GM19397 (cell line): ENCODE results near the gene IRAK2.

Source experiments
- ATAC-seq: cut with Tn5 transposase; IDR thresholded peaks from one replicate; pipeline ENCODE4 v1.9.1; 2021; ENCODE audit warnings: mild to moderate bottlenecking, moderate library complexity; ENCODE audit not compliant: unreplicated experiment

Gene IRAK2

DNA sequence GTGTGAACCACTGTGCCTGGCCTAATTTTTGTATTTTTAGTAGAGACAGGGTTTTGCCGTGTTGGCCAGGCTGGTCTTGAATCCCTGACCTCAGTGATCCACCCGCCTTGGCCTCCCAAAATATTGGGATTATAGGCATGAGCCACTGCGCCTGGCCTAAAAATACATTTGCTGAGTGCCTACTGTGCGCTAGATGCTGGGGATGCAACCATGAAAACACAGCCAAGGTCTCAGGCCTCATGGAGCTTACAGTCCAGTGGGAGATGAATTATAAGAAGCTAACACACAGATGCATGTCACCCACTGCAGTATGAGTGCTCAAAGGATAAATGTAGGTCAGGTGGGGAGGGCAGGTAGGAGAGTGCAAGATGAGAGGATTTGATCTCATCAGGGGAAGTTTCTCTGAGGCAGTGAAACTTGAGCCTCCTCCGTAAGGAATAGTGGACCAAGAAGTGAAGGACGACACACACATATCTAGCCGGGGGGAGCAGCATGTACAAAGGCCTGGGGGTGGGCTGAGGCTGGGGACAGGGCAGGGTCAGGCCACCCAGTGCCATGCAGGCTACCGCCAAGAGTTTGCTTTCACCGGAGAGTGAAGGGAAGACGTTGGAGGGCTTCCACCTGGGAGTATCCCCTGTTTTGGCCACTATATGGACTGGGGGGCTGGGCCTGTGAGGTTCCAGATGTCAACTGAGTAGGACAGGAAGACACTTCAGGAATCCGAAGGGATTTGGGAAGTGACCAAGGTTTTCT, 24.3 kb downstream of the IRAK2 start:
- no peak for ATAC-seq

DNA sequence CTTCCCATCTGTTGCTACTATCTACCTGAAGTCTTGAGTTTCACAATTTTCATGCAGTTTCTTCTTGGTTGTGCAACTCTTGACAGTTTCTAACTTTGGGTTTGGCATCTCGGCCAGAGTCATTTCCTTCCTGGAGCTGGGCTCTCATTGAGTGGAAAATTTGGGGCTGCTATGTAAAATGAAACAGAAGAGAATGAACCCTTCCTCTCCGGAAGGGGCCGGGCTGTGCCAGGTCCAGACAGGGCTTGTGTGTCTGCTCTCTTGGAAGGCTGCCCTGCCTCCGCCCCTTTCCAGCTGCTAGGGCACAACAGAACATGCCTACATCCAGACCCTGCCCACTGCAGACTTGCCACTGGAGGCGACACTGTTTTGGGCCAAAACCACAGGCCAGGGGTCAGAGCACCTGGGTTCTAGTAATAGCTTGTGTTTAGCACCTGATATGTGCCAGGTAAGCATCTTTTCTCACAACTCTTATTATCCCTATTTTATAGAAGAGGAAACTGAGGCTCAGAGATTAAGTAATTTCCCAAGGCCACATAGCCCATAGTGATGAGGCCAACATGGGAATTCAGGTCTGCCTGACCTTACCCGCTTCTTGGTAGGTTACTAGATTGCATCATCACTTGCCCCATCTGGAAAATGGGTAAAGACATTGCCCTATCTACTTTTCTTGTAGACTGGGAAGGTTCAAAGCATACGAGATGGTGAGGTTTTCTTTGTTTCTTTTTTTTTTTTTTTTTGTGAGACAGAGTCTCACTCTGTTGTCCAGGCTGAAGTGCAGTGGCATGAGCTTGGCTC, 25.0 kb downstream of the IRAK2 start:
- ATAC-seq, result no peak

DNA sequence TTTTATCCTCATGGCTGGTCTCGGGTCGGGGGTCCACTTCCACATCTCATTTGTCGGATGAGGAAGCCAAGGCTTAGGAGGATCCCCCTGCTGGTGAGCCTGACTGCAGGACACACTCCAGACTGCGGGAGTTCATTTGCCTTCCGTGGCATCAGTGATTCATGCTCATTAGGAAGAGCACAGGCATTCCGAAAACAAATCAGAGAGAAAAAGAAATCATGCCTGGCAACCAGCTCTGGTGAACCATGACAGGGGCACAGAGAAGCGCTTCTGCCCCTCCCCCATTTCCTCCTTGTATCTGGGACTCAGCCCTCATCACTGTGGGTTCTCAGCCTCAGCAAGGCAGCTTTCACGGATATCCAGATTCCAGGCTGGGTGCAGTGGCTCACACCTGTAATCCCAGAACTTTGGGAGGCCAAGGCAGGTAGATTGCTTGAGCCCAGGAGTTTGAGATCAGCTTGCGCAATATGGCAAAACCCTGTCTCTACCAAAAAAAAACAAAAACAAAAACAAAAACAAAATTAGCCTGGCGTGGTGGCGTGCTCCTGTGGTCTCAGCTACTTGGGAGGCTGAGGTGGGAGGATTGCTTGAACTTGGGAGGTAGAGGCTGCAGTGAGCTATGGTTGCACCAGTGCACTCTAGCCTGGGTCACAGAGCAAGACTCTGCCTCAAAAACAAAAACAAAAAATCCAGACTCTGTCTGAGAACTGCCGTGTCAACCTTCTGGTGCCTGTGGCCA, 28.4 kb downstream of the IRAK2 start:
- peak; percentile 28 for ATAC-seq

DNA sequence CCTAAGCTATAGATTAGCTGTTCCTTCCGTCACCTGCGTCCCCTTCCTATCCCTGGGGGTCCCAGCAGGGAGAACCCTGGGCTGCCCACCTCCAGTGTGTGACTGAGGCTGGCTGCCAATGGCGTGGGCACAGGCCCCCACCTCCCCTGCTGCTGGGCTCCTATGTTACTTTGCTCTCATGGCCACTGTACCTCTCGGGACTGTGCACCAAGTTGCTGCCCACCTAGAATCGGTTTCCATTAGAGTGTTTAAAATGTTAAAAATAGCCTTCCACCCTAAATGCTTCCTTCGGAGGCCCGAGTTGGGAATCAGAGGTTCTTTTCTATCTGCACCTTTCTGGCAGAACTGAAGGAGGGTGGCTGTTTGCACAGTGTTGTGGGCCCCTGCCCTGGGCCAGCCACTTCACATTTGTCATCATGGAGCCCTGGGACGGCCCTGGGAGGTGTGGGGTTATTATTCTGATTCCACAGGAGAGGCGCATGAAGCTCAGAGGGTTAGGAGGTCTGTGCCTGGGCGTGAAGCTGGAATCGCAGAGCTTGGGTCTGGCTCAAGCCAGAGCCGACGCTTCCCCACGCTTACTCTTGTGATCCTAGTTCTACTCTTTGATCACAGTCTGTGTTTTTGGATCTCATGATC, 29.1 kb downstream of the IRAK2 start:
- no peak for ATAC-seq

DNA sequence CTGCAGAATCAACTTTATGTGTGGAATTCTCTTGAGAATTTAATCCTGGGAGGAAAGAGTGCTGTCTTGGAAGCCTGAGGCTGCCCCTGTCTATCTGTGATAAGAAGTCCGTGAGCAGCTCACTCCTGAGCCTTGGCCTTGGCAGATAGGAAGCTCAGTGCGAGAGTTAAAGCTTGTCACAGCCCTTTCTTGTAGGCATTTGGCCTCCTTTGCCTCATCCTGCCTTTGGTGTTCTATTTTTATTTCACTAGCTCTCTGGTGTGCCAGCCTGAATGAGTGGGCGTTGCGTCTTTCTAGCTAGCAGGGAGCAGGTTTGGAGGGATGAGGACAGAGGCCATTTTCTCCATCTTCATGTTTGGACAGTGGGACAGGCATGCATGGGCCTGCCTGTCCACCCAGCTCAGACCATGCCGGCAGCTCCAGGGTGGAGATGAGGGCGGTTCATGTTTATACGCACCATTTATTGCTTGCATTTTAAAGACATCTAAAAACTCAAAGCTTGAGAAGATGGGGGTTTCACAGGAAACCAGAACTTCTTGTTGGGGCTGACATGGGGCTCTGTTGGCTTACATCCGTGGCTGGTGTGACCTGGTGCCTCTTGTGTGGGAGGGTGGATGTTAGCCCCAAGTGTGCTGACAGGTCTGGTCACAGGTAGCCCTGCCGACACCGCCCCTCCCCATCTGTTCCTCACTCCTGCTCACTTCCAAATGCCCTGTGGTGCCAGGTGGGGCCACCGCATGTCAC, 29.8 kb downstream of the IRAK2 start:
- no peak for ATAC-seq

DNA sequence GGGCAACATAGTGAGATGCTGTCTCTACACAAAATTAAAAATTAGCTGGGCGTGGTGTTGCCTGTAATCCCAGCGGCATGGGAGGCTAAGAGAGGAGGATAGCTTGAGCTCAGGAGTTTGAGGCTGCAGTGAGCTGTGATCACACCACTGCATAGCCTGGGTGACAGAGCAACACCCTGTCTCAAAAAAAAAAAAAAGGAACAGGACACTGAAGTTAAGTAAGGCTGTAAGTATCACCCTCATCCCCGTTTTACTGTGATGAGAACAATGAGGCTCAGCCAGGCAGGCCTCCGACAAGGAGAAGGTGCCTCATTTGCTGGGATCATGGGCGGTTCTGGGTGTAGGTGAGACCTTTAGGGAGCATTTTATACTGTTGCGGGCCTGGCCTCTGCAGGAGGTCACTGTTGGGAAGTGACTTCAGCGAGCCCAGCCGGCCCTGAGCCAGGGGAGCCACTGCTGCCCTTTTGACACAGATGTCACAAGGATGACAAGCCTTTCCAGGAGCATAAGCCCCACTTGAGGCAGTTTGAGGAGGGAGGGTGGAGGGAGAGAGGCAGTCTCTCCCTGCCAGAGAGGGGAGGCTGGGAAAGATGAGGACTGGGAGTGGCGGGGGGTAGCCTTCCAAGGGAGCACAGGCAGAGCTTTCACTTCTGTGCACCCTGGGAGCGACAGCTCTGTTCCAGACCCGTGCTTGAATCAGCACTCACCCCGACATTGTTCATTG, 30.8 kb downstream of the IRAK2 start:
- ATAC-seq, result no peak

DNA sequence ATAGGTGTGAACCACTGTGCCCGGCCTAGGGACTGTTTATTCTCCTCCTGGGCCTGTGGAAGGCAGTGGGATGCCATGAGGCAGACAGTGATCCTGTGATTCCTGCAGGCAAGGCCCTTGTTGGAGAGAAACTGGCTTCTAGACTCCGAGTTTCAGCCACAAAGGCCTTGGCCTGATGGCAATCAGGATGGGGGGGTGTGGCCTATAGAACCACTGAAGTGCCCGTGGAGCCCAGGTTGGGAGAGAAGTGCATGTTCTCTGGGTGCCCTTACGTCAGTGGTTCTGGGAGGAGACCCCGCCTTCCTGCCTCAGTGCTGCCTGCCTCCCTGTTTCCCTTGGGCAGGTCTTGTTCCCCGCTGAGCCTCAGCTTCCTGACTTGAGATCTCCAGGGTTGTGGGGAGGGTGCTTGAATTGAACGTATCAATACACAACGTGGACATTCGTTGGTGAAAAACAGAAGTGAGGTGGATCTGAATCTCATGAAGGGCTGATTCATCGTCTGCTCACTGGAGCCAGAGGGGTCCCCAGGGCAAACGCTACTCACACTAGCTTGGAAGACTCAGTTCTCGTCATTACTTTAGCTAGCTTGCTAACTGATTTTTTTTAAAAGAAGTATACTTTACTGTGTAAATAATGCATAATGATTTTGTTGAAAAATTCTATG, 31.8 kb downstream of the IRAK2 start:
- ATAC-seq, result no peak

DNA sequence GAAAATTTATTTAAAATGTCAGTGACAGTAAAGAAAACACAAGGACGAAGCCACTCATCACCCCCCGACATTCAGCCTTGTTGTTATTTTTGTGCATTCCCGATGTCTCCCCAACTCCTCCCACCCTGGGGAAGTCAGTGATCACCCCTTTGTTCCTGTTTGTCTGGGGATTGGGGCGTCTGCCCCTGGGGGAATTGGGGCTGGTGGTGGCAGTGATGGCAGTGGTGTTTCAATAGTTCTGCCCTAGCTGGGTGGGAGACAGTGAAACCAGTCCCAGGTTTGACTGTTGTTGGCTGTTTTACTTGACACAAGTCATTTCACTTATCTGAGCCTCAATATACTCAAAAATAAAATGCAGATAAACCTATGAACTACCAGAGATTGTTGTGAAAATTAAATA, 33.5 kb downstream of the IRAK2 start:
- ATAC-seq, result no peak

DNA sequence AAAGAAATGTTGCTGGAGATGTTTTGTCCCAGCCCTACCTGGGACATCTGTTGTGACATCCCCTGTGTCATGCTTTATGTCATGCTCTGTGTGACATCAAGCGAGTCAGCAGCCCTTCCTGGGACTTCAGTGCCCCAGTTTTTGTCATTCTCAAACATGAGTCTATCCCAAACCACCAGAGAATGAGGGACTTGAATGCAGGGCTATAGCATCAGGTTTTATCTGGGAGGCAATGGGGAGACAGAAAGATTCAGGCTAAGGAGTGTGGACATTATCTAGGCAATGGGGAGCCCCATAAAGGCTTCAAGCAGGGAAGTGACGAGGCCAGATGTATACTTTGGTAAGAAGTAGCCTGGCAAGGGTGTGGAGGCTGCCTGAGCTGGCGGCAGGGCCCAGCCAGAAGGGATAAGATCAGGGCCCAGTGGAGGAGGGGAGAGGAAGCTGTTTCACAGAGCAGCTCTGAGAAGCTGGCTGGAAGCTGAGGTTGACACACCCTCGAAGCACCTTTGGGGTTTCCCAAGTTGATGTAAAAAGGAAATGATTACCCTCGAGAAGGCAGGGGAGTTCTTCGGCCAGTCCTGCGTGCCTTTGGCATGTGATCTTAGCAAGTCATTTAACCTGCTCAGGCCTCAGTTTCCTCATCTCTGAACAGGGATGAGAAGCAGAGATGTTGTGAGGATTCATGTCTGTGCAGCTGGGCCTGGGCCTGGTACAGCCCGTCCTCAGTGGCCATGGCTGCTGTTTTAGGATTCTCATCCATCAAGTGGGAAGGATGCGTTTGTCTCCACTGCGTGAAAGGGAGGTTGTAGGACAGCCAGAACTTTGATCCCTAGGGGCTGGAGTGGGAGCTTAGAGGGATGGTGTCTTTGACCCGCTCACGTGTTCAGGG, 34.3 kb downstream of the IRAK2 start:
- ATAC-seq, result peak; percentile 74

DNA sequence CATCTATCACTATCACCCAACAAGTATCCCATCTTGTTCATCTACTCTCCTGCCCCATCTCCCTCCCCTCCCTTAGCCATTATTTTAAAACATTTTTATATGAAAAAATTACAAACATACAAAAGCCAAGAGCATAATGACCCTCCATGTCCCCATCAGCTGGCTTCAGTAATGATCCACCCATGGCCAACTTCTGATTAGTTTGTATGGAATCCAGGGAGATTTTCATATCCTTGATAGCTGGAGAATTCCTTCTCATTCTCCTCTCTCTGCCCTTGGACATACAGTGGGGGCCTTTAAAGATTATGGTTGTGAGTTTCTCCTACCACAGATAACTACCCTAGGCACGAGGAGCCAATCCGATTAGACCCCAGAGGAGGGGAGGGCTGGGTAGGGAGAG, 40.2 kb downstream of the IRAK2 start:
- ATAC-seq, result no peak

DNA sequence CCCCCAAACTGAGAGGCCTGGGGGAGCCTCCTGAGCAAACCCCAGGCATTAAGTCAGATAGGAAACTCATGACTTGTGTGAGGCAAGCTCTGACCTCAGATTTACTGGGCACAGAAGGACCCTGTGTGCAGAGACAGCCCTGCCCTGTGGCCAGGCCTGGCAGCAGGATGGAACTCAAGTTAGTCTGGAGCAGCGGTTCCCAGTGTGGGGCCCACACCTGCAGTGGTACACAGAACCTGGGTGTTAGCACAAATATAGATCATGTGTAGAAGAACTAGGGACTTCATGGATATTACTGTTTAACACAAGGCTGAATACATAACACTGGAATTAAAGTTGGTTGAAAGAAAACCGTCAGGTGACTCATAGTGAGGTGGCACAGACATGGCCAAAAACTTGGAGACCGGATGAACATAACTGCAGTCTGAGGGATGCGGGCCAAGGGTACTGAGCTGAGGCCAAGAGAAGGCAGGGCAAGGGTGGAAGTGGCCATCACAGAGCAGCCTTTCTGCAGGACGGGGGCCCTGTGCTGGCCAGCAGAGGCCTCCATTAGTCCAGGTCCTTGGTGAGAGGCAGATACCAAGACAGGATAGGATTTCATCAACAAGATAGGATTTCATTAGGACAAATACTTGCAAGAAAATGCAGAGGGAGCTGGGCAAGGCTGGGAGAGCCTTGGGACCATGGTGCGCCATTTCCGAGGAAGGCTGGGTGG, 40.9 kb downstream of the IRAK2 start:
- no peak for ATAC-seq

DNA sequence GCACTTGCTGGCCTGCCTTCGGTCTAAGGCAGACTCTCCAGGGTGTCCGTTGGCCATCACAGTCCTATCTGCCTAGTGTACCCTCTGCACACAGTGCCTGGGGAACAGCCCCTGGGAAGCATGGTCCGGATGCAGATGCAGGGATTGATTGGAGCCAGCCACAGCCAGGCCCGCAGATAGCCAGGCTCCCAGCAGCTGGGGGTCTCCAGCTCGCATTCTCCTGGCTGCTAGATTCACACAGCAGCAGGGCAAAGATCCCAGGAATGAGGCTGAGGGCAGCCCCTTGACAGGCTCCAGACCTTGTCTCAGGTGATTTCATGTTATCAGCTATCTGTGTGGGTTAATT, 41.4 kb downstream of the IRAK2 start:
- ATAC-seq, result no peak

DNA sequence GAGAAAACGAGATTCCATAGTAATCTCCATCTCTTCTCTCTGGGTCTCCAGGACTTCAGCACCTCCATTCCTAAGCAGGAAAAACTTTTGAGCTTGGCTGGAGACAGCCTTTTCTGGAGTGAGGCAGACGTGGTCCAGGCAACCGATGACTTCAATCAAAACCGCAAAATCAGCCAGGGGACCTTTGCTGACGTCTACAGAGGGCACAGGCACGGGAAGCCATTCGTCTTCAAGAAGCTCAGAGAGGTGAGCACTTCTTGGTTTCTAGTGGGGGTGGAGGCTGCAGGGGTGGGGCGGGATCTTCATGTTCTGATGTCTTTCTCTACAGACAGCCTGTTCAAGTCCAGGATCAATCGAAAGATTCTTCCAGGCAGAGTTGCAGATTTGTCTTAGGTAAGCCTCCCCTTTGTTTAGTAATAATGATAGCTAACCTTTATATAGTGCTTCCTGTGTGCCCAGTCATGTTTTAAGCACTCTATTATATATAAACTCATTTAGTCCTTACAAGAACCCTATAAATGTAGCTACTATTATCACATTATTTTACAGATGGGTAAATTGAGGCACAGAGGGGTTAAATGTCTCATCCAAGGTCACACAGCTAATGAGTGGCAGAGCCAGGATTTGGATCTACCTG, 48.6 kb downstream of the IRAK2 start:
- ATAC-seq, result no peak

DNA sequence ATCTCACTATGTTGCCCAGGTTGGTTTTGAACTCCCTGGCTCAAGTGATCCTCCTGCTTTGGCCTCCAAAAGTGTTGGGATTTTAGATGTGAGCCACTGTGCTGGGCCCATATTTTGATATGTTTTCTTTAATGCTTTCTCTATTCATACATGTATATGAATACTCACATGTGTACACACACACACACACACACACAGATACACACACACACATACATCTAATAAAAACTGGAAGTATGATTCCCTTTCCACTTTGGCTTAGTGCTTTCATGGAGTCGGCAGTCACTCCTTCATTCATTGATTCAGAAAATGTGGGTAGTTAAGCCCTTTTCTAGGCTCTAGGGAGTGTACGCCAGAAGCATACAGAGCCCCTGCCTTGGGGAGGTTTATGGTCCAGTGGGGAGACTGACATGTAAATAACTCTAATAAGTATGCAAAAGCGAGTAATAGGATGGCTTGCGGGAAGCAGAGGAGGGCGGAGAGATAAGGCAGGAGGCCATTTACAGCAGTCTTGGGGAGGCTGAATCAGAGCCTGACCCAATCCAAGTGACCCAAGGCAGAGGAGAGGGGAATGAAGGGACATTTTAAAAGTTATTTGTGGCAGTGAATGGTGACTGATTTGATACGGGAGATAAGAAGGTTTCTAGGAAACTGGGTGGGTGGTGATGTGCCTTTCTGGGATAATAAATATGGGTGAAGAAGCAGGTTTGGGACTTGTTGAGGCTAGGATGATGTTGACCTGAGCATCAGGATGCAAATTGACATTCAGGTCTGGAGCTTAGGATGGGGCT, 51.1 kb downstream of the IRAK2 start:
- ATAC-seq, result no peak

DNA sequence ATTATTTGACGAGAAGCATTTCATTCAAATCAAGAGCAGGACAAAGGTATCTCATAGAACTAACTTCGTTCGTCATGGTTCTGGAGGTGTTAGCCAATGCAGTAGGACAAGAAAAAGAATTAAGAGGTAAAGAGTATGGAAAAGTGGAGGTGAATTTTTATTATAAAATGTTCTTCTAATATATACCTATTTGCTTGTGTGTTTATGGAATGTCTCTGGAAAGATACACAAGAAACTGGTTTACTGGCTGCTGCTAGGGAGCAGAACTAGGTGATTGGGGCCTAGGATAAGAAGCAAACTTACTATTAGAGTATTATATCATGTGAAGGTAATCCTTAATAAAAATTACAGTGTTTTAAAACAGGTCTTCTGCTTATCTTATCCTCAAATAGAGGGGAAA, 52.6 kb downstream of the IRAK2 start:
- no peak for ATAC-seq

DNA sequence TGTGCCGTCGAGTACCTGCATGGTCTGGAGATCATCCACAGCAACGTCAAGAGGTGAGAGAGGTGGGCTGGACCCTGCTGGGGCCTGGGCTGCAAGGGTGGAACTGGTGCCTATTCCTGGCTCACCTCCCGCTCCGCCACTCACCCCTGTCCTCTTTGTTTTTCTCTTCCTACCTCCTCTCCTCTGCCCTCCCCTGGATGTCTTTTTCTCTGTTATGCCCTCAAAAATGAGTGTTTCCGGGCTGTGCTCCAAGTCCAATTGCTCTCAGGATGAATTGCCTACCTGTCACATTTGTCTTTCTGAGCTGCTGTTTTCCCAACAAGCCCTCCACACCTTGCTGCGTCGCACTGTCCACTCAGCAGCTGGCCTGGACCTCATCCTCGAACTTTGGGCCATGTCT, 55.0 kb downstream of the IRAK2 start:
- ATAC-seq, result no peak
